ENCODE measurements around the gene TUBB1.

Gene TUBB1

DNA sequence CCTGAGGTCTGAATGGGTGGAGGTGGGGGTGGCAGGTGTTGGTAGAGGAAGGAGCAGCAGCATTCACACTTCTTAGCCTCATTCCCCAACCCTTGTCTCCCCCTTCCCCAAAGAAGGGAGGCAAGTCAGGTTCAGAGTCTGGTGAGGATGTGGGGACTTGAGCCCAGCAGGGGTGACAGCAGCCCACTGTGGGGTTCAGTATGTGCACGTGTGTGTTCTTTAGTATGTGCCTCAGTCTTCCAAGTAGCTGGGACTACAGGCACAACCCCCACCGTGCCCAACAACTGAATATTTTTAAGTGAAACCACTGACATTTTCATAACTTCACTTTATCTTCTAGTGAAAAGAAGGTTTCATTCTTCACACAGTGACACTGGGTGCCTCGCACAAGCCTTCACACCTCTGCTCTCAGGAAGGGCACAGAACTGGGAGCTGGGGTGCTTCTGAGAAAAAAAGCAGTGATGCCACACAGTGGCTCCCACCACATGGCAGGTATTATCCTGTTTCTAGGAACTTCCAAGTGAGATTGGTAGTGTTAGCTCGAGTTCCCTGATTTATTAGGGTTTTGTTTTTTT is 56.8 kb downstream of the TUBB1 start:
- Mint-ChIP-seq H3K27ac (no peak overlapping the region), H3K36me3 (ENCODE audit: low read depth) (no peaks in the 10 kb centered on the region), H3K4me1 (ENCODE audit: low read depth) (peaks cover 4% of the 10 kb centered on the region), H3K27me3 (ENCODE audit: low read depth) (peaks cover 35% of the 10 kb centered on the region), H3K9me3 (no peaks in the 10 kb centered on the region), H3K4me3 (no peak overlapping the region)

Data from T-helper 1 cell treated with Interleukin-12 subunit alpha and Interleukin-12 subunit beta and Interleukin-4 antibody, amounts not matched to agents 30 μg/mL and 1 μg/mL, for 36 hours (primary cell).